ENCODE results near the gene CAMKMT.

Gene CAMKMT

GRCh38 chr2:44361330-44362206, at the start of gene CAMKMT, which contains the start of gene PREPL:
TSS of gene CAMKMT (plus strand) at chr2:44361947.
TSS of gene PREPL (minus strand) at chr2:44361494. CDS start at chr2:44346342, 15,152 bp downstream.
- DNase-seq, result peak; percentile 98

- no peak for DNase-seq
Observed at GRCh38 chr2:44314362-44314761, 47.4 kb upstream of the CAMKMT start.

GRCh38 chr2:44315945-44316344, 45.8 kb upstream of the CAMKMT start:
- DNase-seq, result no peak

- DNase-seq, result no peak
Observed at GRCh38 chr2:44320832-44321231, 40.9 kb upstream of the CAMKMT start.

GRCh38 chr2:44321360-44321759, 40.4 kb upstream of the CAMKMT start:
- DNase-seq, result no peak

GRCh38 chr2:44324971-44325426, 36.7 kb upstream of the CAMKMT start:
- no peak for DNase-seq

GRCh38 chr2:44325897-44326296, 35.9 kb upstream of the CAMKMT start:
- no peak for DNase-seq

GRCh38 chr2:44326548-44327264, 35.0 kb upstream of the CAMKMT start:
- DNase-seq, result no peak

- no peak for DNase-seq
Observed at GRCh38 chr2:44328750-44329149, 33.0 kb upstream of the CAMKMT start.

GRCh38 chr2:44329343-44329742, 32.4 kb upstream of the CAMKMT start:
- no peak for DNase-seq

- no peak for DNase-seq
Observed at GRCh38 chr2:44330801-44331200, 30.9 kb upstream of the CAMKMT start.

- no peak for DNase-seq
Observed at GRCh38 chr2:44333994-44334393, 27.8 kb upstream of the CAMKMT start.

- DNase-seq, result no peak
Observed at GRCh38 chr2:44335806-44336538, 25.8 kb upstream of the CAMKMT start.

- peak; percentile 42 for DNase-seq
Observed at GRCh38 chr2:44342854-44343253, 18.9 kb upstream of the CAMKMT start.

GRCh38 chr2:44347526-44347925, 14.2 kb upstream of the CAMKMT start:
- DNase-seq, result no peak

GRCh38 chr2:44348400-44348799, 13.3 kb upstream of the CAMKMT start:
- no peak for DNase-seq

GRCh38 chr2:44349506-44349905, 12.2 kb upstream of the CAMKMT start:
- no peak for DNase-seq

GRCh38 chr2:44351088-44351487, 10.7 kb upstream of the CAMKMT start:
- no peak for DNase-seq

- DNase-seq, result no peak
Observed at GRCh38 chr2:44351676-44352075, 10.1 kb upstream of the CAMKMT start.

- DNase-seq, result no peak
Observed at GRCh38 chr2:44352510-44352909, 9.2 kb upstream of the CAMKMT start.

- no peak for DNase-seq
Observed at GRCh38 chr2:44354761-44355160, 7.0 kb upstream of the CAMKMT start.

GRCh38 chr2:44358503-44358902, 3.2 kb upstream of the CAMKMT start:
- no peak for DNase-seq

GRCh38 chr2:44360749-44361329, 908 bp upstream of the CAMKMT start:
- DNase-seq, result no peak

All from NCI-H1694 treated with DMSO at 0.1 percent for 48 hours (cell line).